GM12878 (cell line): ENCODE measurements around the gene ATF4. TPM values are rescaled to one million over a fixed set of nuclear protein-coding genes. Genes with fewer than 3 reads are reported as not detected.
"Not testable (repeated sequence)": the region's sequence is repeated elsewhere in the genome, so short reads cannot be mapped to it uniquely, and the experiment has no call there.

ENCODE experiments used
- ATAC-seq: fragments of 200-7000 bp; cut with Tn5 transposase; 3 replicates; pipeline ENCODE4 v1.9.1; 2020; ENCODE audit warnings: mild to moderate bottlenecking, moderate library complexity
- BruUV-seq: library from RNA; stranded (reverse); fragments of 400-500 nt; replicated peaks from 2 replicates; lab custom pipeline; 2021; lab: Mats Ljungman, UMichigan
- CTCF ChIA-PET: fragments of 300-600 bp; sonication (Branson Sonifier 250); formaldehyde crosslinking; extraction: SDS; loops from one replicate; lab custom pipeline; 2021; ENCODE audit warnings: inconsistent platforms; lab: Yijun Ruan, JAX
- POLR2A ChIA-PET: fragments of 350-600 bp; formaldehyde crosslinking; extraction: SDS; loops from one replicate; lab custom pipeline; 2021; ENCODE audit warnings: inconsistent platforms; lab: Charles Lee
- RAD21 ChIA-PET: fragments of 300-600 bp; sonication (Branson Sonifier 250); formaldehyde crosslinking; loops from one replicate; lab custom pipeline; 2023; ENCODE audit warnings: antibody characterized with exemption; ENCODE audit not compliant: unreplicated experiment; lab: Charles Lee
- SMC1A ChIA-PET: fragments of 300-600 bp; sonication (Branson Sonifier 250); formaldehyde crosslinking; loops from one replicate; lab custom pipeline; 2023; ENCODE audit not compliant: unreplicated experiment, uncharacterized antibody; lab: Charles Lee
- DNase-seq: peaks from one replicate; pipeline ENCODE4 v3.0.0-alpha.2; 2011; ENCODE audit warnings: low read depth, low spot score
- FAIRE-seq: peaks from 3 replicates; lab custom pipeline; 2011; peaks lifted over from hg19 to GRCh38; lab: Jason Lieb, UNC
- H2AFZ ChIP-seq: 2 replicates; pipeline ENCODE4 v1.6.0; 2011; ENCODE audit warnings: low read depth, low read length, control low read depth; ENCODE audit not compliant: control insufficient read depth
- H3K27ac ChIP-seq: 2 replicates; pipeline ENCODE4 v1.5.1; 2011; ENCODE audit warnings: control low read depth; ENCODE audit not compliant: control insufficient read depth, insufficient read depth
- H3K27me3 ChIP-seq, 2 experiments: replicated peaks in 1 of 2; 2 replicates each; pipeline versions ENCODE4 v1.6.0 to v1.6.1; 2011; ENCODE audit warnings: low read length in 1 of 2; ENCODE audit not compliant: control insufficient read depth in 2 of 2, insufficient read depth in 2 of 2
- H3K36me3 ChIP-seq, 2 experiments: 2 replicates each; pipeline ENCODE4 v1.5.1; 2011; ENCODE audit warnings: low read length in 1 of 2; ENCODE audit not compliant: control insufficient read depth in 2 of 2, insufficient read depth in 2 of 2
- H3K4me1 ChIP-seq: 2 replicates; pipeline ENCODE4 v1.6.1; 2011; ENCODE audit warnings: mild to moderate bottlenecking, low read length, moderate library complexity, mixed read lengths; ENCODE audit not compliant: control insufficient read depth, insufficient read depth
- H3K4me2 ChIP-seq: 2 replicates; pipeline ENCODE4 v1.6.0; 2011; ENCODE audit warnings: control low read depth; ENCODE audit not compliant: control insufficient read depth, insufficient read depth
- H3K4me3 ChIP-seq: fragments of 200-600 bp; sonication (generic); 2 replicates; pipeline ENCODE4 v1.5.1; 2016
- H3K79me2 ChIP-seq: 2 replicates; pipeline ENCODE4 v1.6.0; 2011; ENCODE audit warnings: low read length; ENCODE audit not compliant: control insufficient read depth, insufficient read depth
- H3K9ac ChIP-seq: 2 replicates; pipeline ENCODE4 v1.8.0; 2011; ENCODE audit warnings: low read length, control low read depth, mixed read lengths; ENCODE audit not compliant: control insufficient read depth, insufficient read depth
- H3K9me3 ChIP-seq: replicated peaks from 3 replicates; pipeline ENCODE4 v1.5.1; 2011; ENCODE audit warnings: mild to moderate bottlenecking, low read length; ENCODE audit not compliant: control insufficient read depth, insufficient read depth
- H4K20me1 ChIP-seq: 2 replicates; pipeline ENCODE4 v1.6.0; 2011; ENCODE audit not compliant: control insufficient read depth, insufficient read depth
- BACH1 ChIP-seq: fragments of 450-650 bp; IDR thresholded peaks from 2 replicates; pipeline ENCODE4 v1.6.1; 2017; ENCODE audit warnings: mild to moderate bottlenecking, borderline replicate concordance
- BMI1 ChIP-seq: fragments of 450-650 bp; IDR thresholded peaks from 2 replicates; pipeline ENCODE4 v1.6.1; 2016; ENCODE audit warnings: mild to moderate bottlenecking, moderate library complexity, borderline replicate concordance
- HCFC1 ChIP-seq: fragments of 150-350 bp; IDR thresholded peaks from 2 replicates; pipeline ENCODE4 v1.6.1; 2014; ENCODE audit warnings: low read length
- HDGF ChIP-seq: fragments of 450-650 bp; IDR thresholded peaks from 2 replicates; pipeline ENCODE4 v1.6.1; 2016; ENCODE audit warnings: antibody characterized with exemption
- POLR2AphosphoS2 ChIP-seq: IDR thresholded peaks from 2 replicates; pipeline ENCODE4 v1.6.1; 2011; ENCODE audit warnings: low read depth, mild to moderate bottlenecking, low read length, improper control_type of control experiment, moderate library complexity
- POLR2AphosphoS5 ChIP-seq: IDR thresholded peaks from 2 replicates; pipeline ENCODE4 v1.6.1; 2011; ENCODE audit warnings: mild to moderate bottlenecking, low read length, inconsistent platforms
- RELB ChIP-seq: fragments of 450-650 bp; IDR thresholded peaks from 2 replicates; pipeline ENCODE4 v1.6.1; 2017; ENCODE audit warnings: low read depth, mild to moderate bottlenecking, moderate library complexity
- SRF ChIP-seq, 2 experiments: IDR thresholded peaks; 2 replicates each; pipeline ENCODE4 v1.6.1; 2011; ENCODE audit warnings: low read depth in 2 of 2, low read length in 2 of 2, mild to moderate bottlenecking in 1 of 2, moderate library complexity in 1 of 2
- TAF1 ChIP-seq: IDR thresholded peaks from 2 replicates; pipeline ENCODE4 v1.6.1; 2011; ENCODE audit warnings: mild to moderate bottlenecking, low read depth, low read length, borderline replicate concordance
- WRNIP1 ChIP-seq: IDR thresholded peaks from 2 replicates; pipeline ENCODE4 v1.6.1; 2011; ENCODE audit warnings: low read depth, low read length, improper control_type of control experiment, borderline replicate concordance
- YY1 ChIP-seq: IDR thresholded peaks from 2 replicates; pipeline ENCODE4 v1.6.1; 2011; ENCODE audit warnings: low read depth, mild to moderate bottlenecking, low read length
- ZNF687 ChIP-seq: fragments of 450-650 bp; IDR thresholded peaks from 2 replicates; pipeline ENCODE4 v1.6.1; 2017; ENCODE audit warnings: mild to moderate bottlenecking, moderate library complexity
- WGBS: methylation state at CpG from one replicate; pipeline ENCODE4 v1.1.6; 2016; ENCODE audit warnings: low lambda C conversion rate; ENCODE audit not compliant: insufficient replicate concordance, insufficient coverage; ENCODE audit errors: missing lambda C conversion rate; 5-methylcytosine and 5-hydroxymethylcytosine counted together
- in situ Hi-C: fragments of 300-500 bp; cut with MboI; formaldehyde crosslinking; loops from 9 replicates; pipeline ENCODE4 v1.14.3; 2018; ENCODE audit warnings: mixed read lengths
- intact Hi-C: fragments of 100-400 bp; cut with micrococcal nuclease; formaldehyde crosslinking; loops from one replicate; pipeline ENCODE4 v1.14.2; 2022; ENCODE audit not compliant: unreplicated experiment
- polyA plus RNA-seq, 11 experiments: library from polyadenylated mRNA; depleted of rRNA in 4 of 11; unstranded in 6 of 11; stranded (reverse) in 5 of 11; fragments of >200 nt; fragmentation: Nextera tagmentation in 4 of 11; fragmentation: Illumina TruSeq in 1 of 11; extraction: Ambion mirVana in 4 of 11; extraction: Trizol in 1 of 11; gene quantifications; 1 replicate in 1 of 11; 2 replicates in 10 of 11; pipeline versions ENCODE4 v1.2.1 to v1.2.3, GENCODE V29; 2011 to 2016; ENCODE audit warnings: inconsistent platforms in 2 of 11, missing spikeins in 2 of 11, low read depth in 1 of 11
- total RNA-seq, 4 experiments: library from RNA; depleted of rRNA in 3 of 4; stranded (reverse); fragments of >200 nt in 3 of 4; fragmentation: Illumina TruSeq in 1 of 4; extraction: Trizol in 1 of 4; gene quantifications; 2 replicates each; pipeline versions ENCODE4 v1.2.1 to v1.2.3, GENCODE V29; 2013 to 2021
- TF ChIP-seq, protein P1 (sequence below): fragments of 450-650 bp; IDR thresholded peaks from 2 replicates; pipeline ENCODE4 v1.6.1; 2017; ENCODE audit warnings: antibody characterized with exemption, mild to moderate bottlenecking, moderate library complexity

The ATF4 gene
- total and polyA plus RNA-seq, 10 of the 15 experiments (the other 5 are each of a cell fraction or from before 2014, with no cell fraction given), result 88.3 to 605 (median 320) TPM

- H3K4me3 ChIP-seq, result peak overlapping the region; percentile 97
- DNase-seq, H3K9me3 ChIP-seq, SMC1A ChIA-PET, H3K27me3 ChIP-seq, H2AFZ ChIP-seq, FAIRE-seq: not testable (repeated sequence)
- peaks cover 60% of the 10 kb centered on the region for H3K79me2 ChIP-seq
- ChIA-PET POLR2A (interaction anchor here (0.5 to 0.7 kb wide), 2 partner anchors 8 to 54 kb away, joined by 4 read pairs; no protein-coding TSS in a partner anchor), CTCF (interaction anchor here (2.3 to 17.8 kb wide), 2 partner anchors 8 to 24 kb away, joined by 43 to 372 read pairs; partner anchors contain the start of gene MIEF1)
- peaks cover 29% of the 10 kb centered on the region for H4K20me1 ChIP-seq
- TSS peak; percentile 78 for BruUV-seq
- H3K4me2 ChIP-seq, result peak overlapping the region; percentile 97
- intact Hi-C loops, result loop anchor here (2.0 to 5.0 kb wide), 2 partner anchors 18 to 74 kb away; partner anchors contain the start of gene MIEF1
- peaks cover 24% of the 10 kb centered on the region for H3K4me1 ChIP-seq
- H3K9ac ChIP-seq, result peak overlapping the region; percentile 99
- peak overlapping the region; percentile 96 for H3K27ac ChIP-seq
- TF ChIP-seq ZNF687 (peak; percentile 23; the same call in 1 of the 2 replicates), HDGF (0 out of 2 replicates have a peak, but pooled peaks have one; percentile 45), WRNIP1 (0 out of 2 replicates have a peak, but pooled peaks have one; percentile 30), POLR2AphosphoS5 (peak; percentile 55), YY1 (peak; percentile 11; the same call in 1 of the 2 replicates), BMI1 (0 out of 2 replicates have a peak, but pooled peaks have one; percentile 23), SRF (IDR thresholded peaks at IDR 0.05; ENCODE audit: low read depth in 2 of 2, low read length in 2 of 2) (peak; percentile 75 to 93), RELB (peak; percentile 10; the same call in 1 of the 2 replicates), HCFC1 (0 out of 2 replicates have a peak, but pooled peaks have one; percentile 6), BACH1 (peak; percentile 6; the same call in 1 of the 2 replicates), POLR2AphosphoS2 (peak; percentile 28; the same call in 1 of the 2 replicates), TAF1 (peak; percentile 55; the same call in 1 of the 2 replicates)
- TF ChIP-seq, protein P1, sequence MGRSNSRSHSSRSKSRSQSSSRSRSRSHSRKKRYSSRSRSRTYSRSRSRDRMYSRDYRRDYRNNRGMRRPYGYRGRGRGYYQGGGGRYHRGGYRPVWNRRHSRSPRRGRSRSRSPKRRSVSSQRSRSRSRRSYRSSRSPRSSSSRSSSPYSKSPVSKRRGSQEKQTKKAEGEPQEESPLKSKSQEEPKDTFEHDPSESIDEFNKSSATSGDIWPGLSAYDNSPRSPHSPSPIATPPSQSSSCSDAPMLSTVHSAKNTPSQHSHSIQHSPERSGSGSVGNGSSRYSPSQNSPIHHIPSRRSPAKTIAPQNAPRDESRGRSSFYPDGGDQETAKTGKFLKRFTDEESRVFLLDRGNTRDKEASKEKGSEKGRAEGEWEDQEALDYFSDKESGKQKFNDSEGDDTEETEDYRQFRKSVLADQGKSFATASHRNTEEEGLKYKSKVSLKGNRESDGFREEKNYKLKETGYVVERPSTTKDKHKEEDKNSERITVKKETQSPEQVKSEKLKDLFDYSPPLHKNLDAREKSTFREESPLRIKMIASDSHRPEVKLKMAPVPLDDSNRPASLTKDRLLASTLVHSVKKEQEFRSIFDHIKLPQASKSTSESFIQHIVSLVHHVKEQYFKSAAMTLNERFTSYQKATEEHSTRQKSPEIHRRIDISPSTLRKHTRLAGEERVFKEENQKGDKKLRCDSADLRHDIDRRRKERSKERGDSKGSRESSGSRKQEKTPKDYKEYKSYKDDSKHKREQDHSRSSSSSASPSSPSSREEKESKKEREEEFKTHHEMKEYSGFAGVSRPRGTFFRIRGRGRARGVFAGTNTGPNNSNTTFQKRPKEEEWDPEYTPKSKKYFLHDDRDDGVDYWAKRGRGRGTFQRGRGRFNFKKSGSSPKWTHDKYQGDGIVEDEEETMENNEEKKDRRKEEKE, result 0 out of 2 replicates have a peak, but pooled peaks have one; percentile 37
- TF ChIP-seq, all 136 proteins: peak for 13; not testable (repeated sequence) for 123
- in situ Hi-C loops, result loop anchor here (25.0 kb wide), 1 partner anchor 359 kb away; the partner anchor contains the start of gene CBX7
- H3K36me3 ChIP-seq, result peaks cover 23% of the 10 kb centered on the region in 2 experiments; a peak in 3 of 4 replicates
- RAD21 ChIA-PET, result interaction anchor here (1.0 to 1.6 kb wide), 2 partner anchors 8 to 19 kb away, joined by 3 to 9 read pairs; partner anchors contain the start of gene MIEF1
- not testable (repeated sequence) for ATAC-seq
- 2% methylated on average over 28 of the region's 28 CpGs for WGBS
Measured at GRCh38 chr22:39521106-39521885, 934 bp downstream of the ATF4 start.
